HG02943 (cell line): ENCODE data around the gene HOXB7.

Experiments
- ATAC-seq: cut with Tn5 transposase; IDR thresholded peaks from one replicate; pipeline ENCODE4 v1.9.1; 2021; ENCODE audit warnings: mild to moderate bottlenecking, low read depth, moderate library complexity; ENCODE audit not compliant: unreplicated experiment

The HOXB7 gene

GRCh38 chr17:48596735-48597527 is 13.9 kb downstream of the HOXB7 start:
- ATAC-seq: no peak

GRCh38 chr17:48596000-48596734 is 14.7 kb downstream of the HOXB7 start:
- no peak for ATAC-seq

GRCh38 chr17:48595278-48595999 is 15.4 kb downstream of the HOXB7 start:
- ATAC-seq: no peak

GRCh38 chr17:48594538-48595277 is 16.1 kb downstream of the HOXB7 start:
- no peak for ATAC-seq

GRCh38 chr17:48593840-48594537 is 16.8 kb downstream of the HOXB7 start:
- ATAC-seq: no peak

- ATAC-seq: no peak
These were observed 17.5 kb downstream of the HOXB7 start, which contains the start of gene HOXB5 for GRCh38 chr17:48593126-48593829. Gene HOXB5, minus strand, starts transcription at chr17:48593779. Its CDS starts 97 bp downstream, at chr17:48593682.

GRCh38 chr17:48592577-48592976 is 18.2 kb downstream of the HOXB7 start:
- ATAC-seq: no peak

GRCh38 chr17:48592057-48592514 is 18.7 kb downstream of the HOXB7 start:
- no peak for ATAC-seq

GRCh38 chr17:48591255-48592056 is 19.4 kb downstream of the HOXB7 start:
- no peak for ATAC-seq

GRCh38 chr17:48590607-48591161 is 20.1 kb downstream of the HOXB7 start:
- ATAC-seq: no peak

- no peak for ATAC-seq
These were observed 20.8 kb downstream of the HOXB7 start, which contains the start of gene HOXB3 for GRCh38 chr17:48589831-48590606. Gene HOXB3, minus strand, starts transcription at chr17:48590241. Its CDS starts 37,767 bp downstream, at chr17:48552474.

GRCh38 chr17:48589060-48589830 is 21.6 kb downstream of the HOXB7 start:
- ATAC-seq: no peak

- ATAC-seq: no peak
These were observed 22.3 kb downstream of the HOXB7 start for GRCh38 chr17:48588528-48588927.

GRCh38 chr17:48588074-48588415 is 22.8 kb downstream of the HOXB7 start:
- no peak for ATAC-seq

GRCh38 chr17:48587276-48588073 is 23.3 kb downstream of the HOXB7 start:
- ATAC-seq: no peak
